AG10803 (cell line): ENCODE measurements around the gene COL26A1.
"Not testable (repeated sequence)": the region's sequence is repeated elsewhere in the genome, so short reads cannot be mapped to it uniquely, and the experiment has no call there.

Experiments used
- DNase-seq: peaks from one replicate; pipeline ENCODE4 v3.0.0; 2010; ENCODE audit warnings: low read depth
- H3K4me3 ChIP-seq: 2 replicates; pipeline ENCODE4 v1.5.1; 2011; ENCODE audit warnings: mild to moderate bottlenecking, low read length, control low read depth
- CTCF ChIP-seq: conservative IDR thresholded peaks from 2 replicates; pipeline ENCODE4 v1.5.1; 2011; ENCODE audit warnings: mild to moderate bottlenecking, low read length, control low read depth, inconsistent platforms

Gene COL26A1

GRCh38 chr7:101428093-101428866 is 65.6 kb downstream of the COL26A1 start:
- H3K4me3 ChIP-seq: no peak overlapping the region
- no peak for TF ChIP-seq CTCF
- DNase-seq: no peak

GRCh38 chr7:101432316-101432715 is 69.6 kb downstream of the COL26A1 start:
- TF ChIP-seq CTCF: no peak
- no peak for DNase-seq
- no peak overlapping the region for H3K4me3 ChIP-seq

- TF ChIP-seq CTCF: no peak
- DNase-seq: no peak
- no peak overlapping the region for H3K4me3 ChIP-seq
These were observed 71.0 kb downstream of the COL26A1 start for GRCh38 chr7:101433688-101434087.

GRCh38 chr7:101434155-101434554 is 71.5 kb downstream of the COL26A1 start:
- H3K4me3 ChIP-seq, DNase-seq: not testable (repeated sequence)

GRCh38 chr7:101435461-101436220 is 73.0 kb downstream of the COL26A1 start:
- TF ChIP-seq CTCF: no peak

GRCh38 chr7:101436221-101436735 is 73.6 kb downstream of the COL26A1 start:
- no peak for TF ChIP-seq CTCF
- H3K4me3 ChIP-seq: no peak overlapping the region
- no peak for DNase-seq

More at GRCh38 chr7:101435461-101436220, 73.0 kb downstream of the COL26A1 start:
- H3K4me3 ChIP-seq: no peak overlapping the region
- DNase-seq: no peak

- DNase-seq: no peak
- no peak for TF ChIP-seq CTCF
These were observed 74.3 kb downstream of the COL26A1 start for GRCh38 chr7:101436857-101437576.

More at GRCh38 chr7:101436857-101437576, 74.3 kb downstream of the COL26A1 start:
- no peak overlapping the region for H3K4me3 ChIP-seq
